Measurements from ENCODE around the gene CNOT4.
"Not testable (repeated sequence)": the region's sequence is repeated elsewhere in the genome, so short reads cannot be mapped to it uniquely, and the experiment has no call there.

GRCh38 chr7:135445266-135445665, 64.6 kb downstream of the CNOT4 start:
- TF ChIP-seq CTCF (conservative IDR thresholded peaks at IDR 0.05; ENCODE audit: low read depth, low read length); EZH2 (IDR thresholded peaks at IDR 0.05; ENCODE audit: low read length, unreplicated experiment); EZH2phosphoT487 (IDR thresholded peaks at IDR 0.05; ENCODE audit: borderline replicate concordance, low read length): not testable (repeated sequence)
